PC-3 (cell line): Measurements from ENCODE around the gene NFIC.

Experiments
- EZH2 ChIP-seq: fragments of 300-600 bp; sonication (generic); IDR thresholded peaks from one replicate; pipeline ENCODE4 v1.6.1; 2017; ENCODE audit warnings: antibody characterized with exemption, mild to moderate bottlenecking, low read length; ENCODE audit not compliant: unreplicated experiment
- EZH2phosphoT487 ChIP-seq: fragments of 300-600 bp; sonication (generic); IDR thresholded peaks from 2 replicates; pipeline ENCODE4 v1.6.1; 2018; ENCODE audit warnings: mild to moderate bottlenecking, antibody characterized with exemption, low read length, borderline replicate concordance
- TF ChIP-seq, protein P1 (sequence below): fragments of 300-600 bp; sonication (generic); conservative IDR thresholded peaks from 2 replicates; pipeline ENCODE4 v1.5.1; 2017; ENCODE audit warnings: antibody characterized with exemption, low read depth, mild to moderate bottlenecking, low read length

DNA sequence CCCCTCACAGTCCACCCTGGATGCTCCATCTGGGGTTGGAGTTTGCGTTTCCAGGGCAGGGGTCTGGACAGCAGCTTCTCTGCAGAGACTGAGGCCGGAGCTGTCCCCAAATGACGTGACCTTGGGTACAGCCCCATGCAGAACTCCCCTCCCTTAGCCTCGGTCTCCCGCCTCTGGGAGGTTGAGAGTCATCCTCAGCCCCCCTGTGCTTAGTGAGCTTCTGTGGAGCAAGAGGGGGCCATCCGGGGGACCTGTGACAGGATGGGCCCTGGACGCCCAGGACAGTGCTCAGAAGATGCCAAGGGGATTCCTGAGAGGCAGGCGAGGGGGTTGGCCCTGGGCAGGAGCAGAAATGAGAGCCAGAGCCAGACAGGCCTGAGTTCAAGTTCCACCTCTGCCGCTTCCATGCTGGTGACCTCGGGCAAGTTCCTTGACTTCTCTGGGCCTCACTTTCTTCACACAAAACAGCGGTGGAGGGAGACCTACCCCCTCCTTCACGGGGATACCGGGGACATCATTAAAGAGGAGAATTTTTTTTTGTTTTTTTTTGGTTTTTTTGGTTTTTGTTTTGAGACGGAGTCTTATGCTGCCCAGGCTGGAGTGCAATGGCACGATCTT, 93.7 kb downstream of the NFIC start:
- TF ChIP-seq, protein P1, sequence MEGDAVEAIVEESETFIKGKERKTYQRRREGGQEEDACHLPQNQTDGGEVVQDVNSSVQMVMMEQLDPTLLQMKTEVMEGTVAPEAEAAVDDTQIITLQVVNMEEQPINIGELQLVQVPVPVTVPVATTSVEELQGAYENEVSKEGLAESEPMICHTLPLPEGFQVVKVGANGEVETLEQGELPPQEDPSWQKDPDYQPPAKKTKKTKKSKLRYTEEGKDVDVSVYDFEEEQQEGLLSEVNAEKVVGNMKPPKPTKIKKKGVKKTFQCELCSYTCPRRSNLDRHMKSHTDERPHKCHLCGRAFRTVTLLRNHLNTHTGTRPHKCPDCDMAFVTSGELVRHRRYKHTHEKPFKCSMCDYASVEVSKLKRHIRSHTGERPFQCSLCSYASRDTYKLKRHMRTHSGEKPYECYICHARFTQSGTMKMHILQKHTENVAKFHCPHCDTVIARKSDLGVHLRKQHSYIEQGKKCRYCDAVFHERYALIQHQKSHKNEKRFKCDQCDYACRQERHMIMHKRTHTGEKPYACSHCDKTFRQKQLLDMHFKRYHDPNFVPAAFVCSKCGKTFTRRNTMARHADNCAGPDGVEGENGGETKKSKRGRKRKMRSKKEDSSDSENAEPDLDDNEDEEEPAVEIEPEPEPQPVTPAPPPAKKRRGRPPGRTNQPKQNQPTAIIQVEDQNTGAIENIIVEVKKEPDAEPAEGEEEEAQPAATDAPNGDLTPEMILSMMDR, result no peak
- TF ChIP-seq EZH2, result no peak
- no peak for TF ChIP-seq EZH2phosphoT487
